Loucy (cell line): ENCODE measurements around the gene TMEM114.
A peak's percentile ranks its signal among the peaks of the same experiment; 100 is the strongest.

Source experiments
- H2AFZ ChIP-seq: fragments of 200-600 bp; sonication (generic); 2 replicates; pipeline ENCODE4 v1.6.0; 2016; ENCODE audit warnings: antibody characterized with exemption, mild to moderate bottlenecking, low read length, moderate library complexity
- H3F3A ChIP-seq: fragments of 200-600 bp; 2 replicates; pipeline ENCODE4 v1.6.0; 2016; ENCODE audit warnings: antibody characterized with exemption, low read depth, mild to moderate bottlenecking
- H3K27me3 ChIP-seq: fragments of 200-600 bp; sonication (generic); 2 replicates; pipeline ENCODE4 v1.6.1; 2014; ENCODE audit warnings: low read length, mild to moderate bottlenecking; ENCODE audit not compliant: insufficient read depth, poor library complexity, severe bottlenecking
- H3K36me3 ChIP-seq: fragments of 200-600 bp; sonication (generic); 2 replicates; pipeline ENCODE4 v1.6.1; 2016; ENCODE audit warnings: low read length; ENCODE audit not compliant: insufficient read depth
- H3K4me1 ChIP-seq: fragments of 200-600 bp; sonication (generic); 2 replicates; pipeline ENCODE4 v1.5.1; 2014; ENCODE audit warnings: low read length, mild to moderate bottlenecking; ENCODE audit not compliant: insufficient read depth, poor library complexity, severe bottlenecking
- H3K4me2 ChIP-seq: fragments of 200-600 bp; sonication (generic); 2 replicates; pipeline ENCODE4 v1.6.0; 2014; ENCODE audit warnings: antibody characterized with exemption, low read length, low read depth, mild to moderate bottlenecking; ENCODE audit not compliant: poor library complexity, severe bottlenecking
- H3K4me3 ChIP-seq: fragments of 200-600 bp; sonication (generic); 2 replicates; pipeline ENCODE4 v1.5.1; 2014; ENCODE audit warnings: low read length, mild to moderate bottlenecking, mixed read lengths; ENCODE audit not compliant: poor library complexity, severe bottlenecking
- H3K79me2 ChIP-seq: fragments of 200-600 bp; sonication (generic); 2 replicates; pipeline ENCODE4 v1.6.1; 2014; ENCODE audit warnings: low read length; ENCODE audit not compliant: insufficient read depth
- H3K9ac ChIP-seq: fragments of 200-600 bp; sonication (generic); 2 replicates; pipeline ENCODE4 v1.6.0; 2014; ENCODE audit warnings: mild to moderate bottlenecking, low read depth, low read length, moderate library complexity; ENCODE audit not compliant: poor library complexity, severe bottlenecking
- H3K9me2 ChIP-seq: fragments of 200-600 bp; sonication (generic); replicated peaks from 2 replicates; pipeline ENCODE4 v1.6.1; 2016; ENCODE audit warnings: low read depth, low read length, mixed read lengths
- H3K9me3 ChIP-seq: fragments of 200-600 bp; sonication (generic); 2 replicates; pipeline ENCODE4 v1.6.1; 2014; ENCODE audit warnings: mild to moderate bottlenecking, antibody characterized with exemption, low read length, low read depth; ENCODE audit not compliant: insufficient read depth
- H4K20me1 ChIP-seq: fragments of 200-600 bp; sonication (generic); 2 replicates; pipeline ENCODE4 v1.6.0; 2014; ENCODE audit warnings: antibody characterized with exemption, low read length, mild to moderate bottlenecking; ENCODE audit not compliant: insufficient read depth, poor library complexity, severe bottlenecking
- EZH2phosphoT487 ChIP-seq: fragments of 200-600 bp; IDR thresholded peaks from 2 replicates; pipeline ENCODE4 v1.6.1; 2018; ENCODE audit warnings: antibody characterized with exemption, mild to moderate bottlenecking, moderate library complexity, borderline replicate concordance
- TF ChIP-seq, protein P1 (sequence below): fragments of 200-600 bp; sonication (generic); conservative IDR thresholded peaks from 2 replicates; pipeline ENCODE4 v1.5.1; 2014; ENCODE audit warnings: mild to moderate bottlenecking, antibody characterized with exemption, low read length

The TMEM114 gene

GRCh38 chr16:8589900-8590688 is at the start of gene TMEM114:
TMEM114 (minus strand) TSS chr16:8590511; CDS start chr16:8589838, 673 bp downstream.
- Histone ChIP-seq H3K9me2 (no peaks in the 10 kb centered on the region), H3K79me2 (no peaks in the 10 kb centered on the region), H3K4me1 (no peaks in the 10 kb centered on the region), H3K9me3 (no peaks in the 10 kb centered on the region), H3K4me3 (no peak within 1 kb of the TSS), H3F3A (no peaks in the 10 kb centered on the region), H3K4me2 (no peak within 1 kb of the TSS), H3K36me3 (no peaks in the 10 kb centered on the region), H3K9ac (no peak within 1 kb of the TSS), H3K27me3 (no peaks in the 10 kb centered on the region), H4K20me1 (no peaks in the 10 kb centered on the region), H2AFZ (no peak within 1 kb of the TSS)
- TF ChIP-seq EZH2phosphoT487, result no peak
- TF ChIP-seq, protein P1, sequence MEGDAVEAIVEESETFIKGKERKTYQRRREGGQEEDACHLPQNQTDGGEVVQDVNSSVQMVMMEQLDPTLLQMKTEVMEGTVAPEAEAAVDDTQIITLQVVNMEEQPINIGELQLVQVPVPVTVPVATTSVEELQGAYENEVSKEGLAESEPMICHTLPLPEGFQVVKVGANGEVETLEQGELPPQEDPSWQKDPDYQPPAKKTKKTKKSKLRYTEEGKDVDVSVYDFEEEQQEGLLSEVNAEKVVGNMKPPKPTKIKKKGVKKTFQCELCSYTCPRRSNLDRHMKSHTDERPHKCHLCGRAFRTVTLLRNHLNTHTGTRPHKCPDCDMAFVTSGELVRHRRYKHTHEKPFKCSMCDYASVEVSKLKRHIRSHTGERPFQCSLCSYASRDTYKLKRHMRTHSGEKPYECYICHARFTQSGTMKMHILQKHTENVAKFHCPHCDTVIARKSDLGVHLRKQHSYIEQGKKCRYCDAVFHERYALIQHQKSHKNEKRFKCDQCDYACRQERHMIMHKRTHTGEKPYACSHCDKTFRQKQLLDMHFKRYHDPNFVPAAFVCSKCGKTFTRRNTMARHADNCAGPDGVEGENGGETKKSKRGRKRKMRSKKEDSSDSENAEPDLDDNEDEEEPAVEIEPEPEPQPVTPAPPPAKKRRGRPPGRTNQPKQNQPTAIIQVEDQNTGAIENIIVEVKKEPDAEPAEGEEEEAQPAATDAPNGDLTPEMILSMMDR, result no peak

- no peaks in the 10 kb centered on the region for H4K20me1 ChIP-seq
- H3K79me2 ChIP-seq, result no peaks in the 10 kb centered on the region
- H3K4me3 ChIP-seq, result no peak overlapping the region
- no peaks in the 10 kb centered on the region for H3K27me3 ChIP-seq
- no peak overlapping the region for H3K4me2 ChIP-seq
- H3K9me2 ChIP-seq, result no peaks in the 10 kb centered on the region
- H3F3A ChIP-seq, result no peaks in the 10 kb centered on the region
- H3K9ac ChIP-seq, result no peak overlapping the region
- no peaks in the 10 kb centered on the region for H3K9me3 ChIP-seq
- peaks cover 3% of the 10 kb centered on the region for H3K4me1 ChIP-seq
- H3K36me3 ChIP-seq, result peaks cover 17% of the 10 kb centered on the region; the same call in 1 of the 2 replicates
- H2AFZ ChIP-seq, result no peak overlapping the region
- no peak for TF ChIP-seq EZH2phosphoT487
- TF ChIP-seq, protein P1, result no peak
These were observed 49.4 kb upstream of the TMEM114 start for GRCh38 chr16:8639694-8640093.

- TF ChIP-seq, protein P1, result peak; percentile 36; the same call in 1 of the 2 replicates
- TF ChIP-seq EZH2phosphoT487, result no peak
- Histone ChIP-seq H3K79me2 (no peaks in the 10 kb centered on the region), H3K9ac (no peak overlapping the region), H3K36me3 (peaks cover 10% of the 10 kb centered on the region; the same call in 1 of the 2 replicates), H3K27me3 (no peaks in the 10 kb centered on the region), H3F3A (no peaks in the 10 kb centered on the region), H3K4me2 (no peak overlapping the region), H3K4me3 (no peak overlapping the region), H3K9me3 (no peaks in the 10 kb centered on the region), H3K9me2 (no peaks in the 10 kb centered on the region), H2AFZ (no peak overlapping the region), H3K4me1 (no peaks in the 10 kb centered on the region), H4K20me1 (no peaks in the 10 kb centered on the region)
These were observed 44.9 kb upstream of the TMEM114 start for GRCh38 chr16:8634991-8635736.
